KG1 (cell line): ENCODE data around the gene ALK.

Source experiments
- DNase-seq: peaks from one replicate; lab custom pipeline; 2025; lab: John Stamatoyannopoulos, UW

Gene ALK

GRCh38 chr2:29398384-29399237 is 522.8 kb downstream of the ALK start:
- DNase-seq = no peak

GRCh38 chr2:29397713-29398112 is 523.7 kb downstream of the ALK start:
- no peak for DNase-seq

- DNase-seq = no peak
Observed at GRCh38 chr2:29397039-29397438, 524.3 kb downstream of the ALK start.

GRCh38 chr2:29394981-29395350 is 526.4 kb downstream of the ALK start:
- DNase-seq = no peak

- no peak for DNase-seq
Observed at GRCh38 chr2:29394311-29394980, 526.9 kb downstream of the ALK start.

- DNase-seq = no peak
Observed at GRCh38 chr2:29393676-29394075, 527.7 kb downstream of the ALK start.

- DNase-seq = no peak
Observed at GRCh38 chr2:29392774-29393173, 528.6 kb downstream of the ALK start.

- DNase-seq = no peak
Observed at GRCh38 chr2:29390136-29390535, 531.2 kb downstream of the ALK start.

GRCh38 chr2:29389686-29390085 is 531.7 kb downstream of the ALK start:
- DNase-seq = no peak

- DNase-seq = no peak
Observed at GRCh38 chr2:29388071-29388470, 533.3 kb downstream of the ALK start.

- DNase-seq = no peak
Observed at GRCh38 chr2:29382486-29382885, 538.9 kb downstream of the ALK start.

GRCh38 chr2:29377788-29378187 is 543.6 kb downstream of the ALK start:
- DNase-seq = no peak

GRCh38 chr2:29376541-29376940 is 544.8 kb downstream of the ALK start:
- no peak for DNase-seq

GRCh38 chr2:29375843-29376242 is 545.5 kb downstream of the ALK start:
- DNase-seq = no peak

- no peak for DNase-seq
Observed at GRCh38 chr2:29374823-29375222, 546.6 kb downstream of the ALK start.

GRCh38 chr2:29373870-29374269 is 547.5 kb downstream of the ALK start:
- DNase-seq = no peak

GRCh38 chr2:29372185-29372584 is 549.2 kb downstream of the ALK start:
- DNase-seq = no peak

- no peak for DNase-seq
Observed at GRCh38 chr2:29370581-29371125, 550.7 kb downstream of the ALK start.

GRCh38 chr2:29370173-29370572 is 551.2 kb downstream of the ALK start:
- no peak for DNase-seq

GRCh38 chr2:29368659-29369040 is 552.7 kb downstream of the ALK start:
- DNase-seq = no peak

- DNase-seq = no peak
Observed at GRCh38 chr2:29367986-29368658, 553.3 kb downstream of the ALK start.

- no peak for DNase-seq
Observed at GRCh38 chr2:29363111-29363510, 558.3 kb downstream of the ALK start.

GRCh38 chr2:29361231-29361630 is 560.2 kb downstream of the ALK start:
- no peak for DNase-seq
